Right lobe of liver (tissue), 4 donors: ENCODE measurements around the gene FPGS.

ENCODE experiments used
- CTCF ChIP-seq, 4 donors: fragments of 200-600 bp in 3 of 4; fragments of 450-650 bp in 1 of 4; IDR thresholded peaks; one replicate each; pipeline versions ENCODE4 v1.5.1 to v1.8.0; 2016 to 2022; ENCODE audit warnings: antibody characterized with exemption in 4 of 4, mild to moderate bottlenecking in 2 of 4
- POLR2A ChIP-seq: fragments of 450-650 bp; IDR thresholded peaks from one replicate; pipeline ENCODE4 v1.6.1; 2017; ENCODE audit warnings: antibody characterized with exemption, mild to moderate bottlenecking
- donor health status: DM: no; HTN: no; CAD: no.
- donor health status: DM: no; HTN: no; CAD: no.
- donor health status: DM: no; HTN: yes; CAD: no.

- TF ChIP-seq CTCF (IDR thresholded peaks at IDR 0.05) (no peak), POLR2A (no peak)
These were observed 25.8 kb upstream of the FPGS start for GRCh38 chr9:127776924-127777289.
